Osteocyte (in vitro differentiated cells): Measurements from ENCODE around the gene PCAT6. TPM values are rescaled to one million over a fixed set of nuclear protein-coding genes. Genes with fewer than 3 reads are reported as not detected.
A peak's percentile ranks its signal among the peaks of the same experiment; 100 is the strongest.

Experiments used
- DNase-seq: peaks from one replicate; pipeline ENCODE4 v3.0.0; 2021; ENCODE audit warnings: mixed read lengths; ENCODE audit not compliant: unreplicated experiment; ENCODE audit errors: extremely low spot score
- H3K27ac Mint-ChIP-seq: one replicate; pipeline ENCODE4 v1.8.0; 2021; ENCODE audit warnings: mild to moderate bottlenecking, mixed read lengths; ENCODE audit not compliant: unreplicated experiment
- H3K27me3 Mint-ChIP-seq: one replicate; pipeline ENCODE4 v1.8.0; 2021; ENCODE audit warnings: mixed read lengths; ENCODE audit not compliant: unreplicated experiment
- H3K36me3 Mint-ChIP-seq: one replicate; pipeline ENCODE4 v1.8.0; 2021; ENCODE audit warnings: mixed read lengths; ENCODE audit not compliant: unreplicated experiment
- H3K4me1 Mint-ChIP-seq: one replicate; pipeline ENCODE4 v1.8.0; 2021; ENCODE audit warnings: mixed read lengths; ENCODE audit not compliant: unreplicated experiment
- H3K4me3 Mint-ChIP-seq: one replicate; pipeline ENCODE4 v1.8.0; 2021; ENCODE audit warnings: mild to moderate bottlenecking, moderate library complexity, mixed read lengths; ENCODE audit not compliant: unreplicated experiment
- H3K9me3 Mint-ChIP-seq: one replicate; pipeline ENCODE4 v1.8.0; 2021; ENCODE audit warnings: mixed read lengths; ENCODE audit not compliant: unreplicated experiment
- total RNA-seq: library from RNA; stranded (reverse); gene quantifications from 2 replicates; pipeline ENCODE4 v1.2.1, GENCODE V29; 2021
- TF ChIP-seq, protein P1 (sequence below): fragments of 200-600 bp; sonication (generic); IDR thresholded peaks from 2 replicates; pipeline ENCODE4 v1.5.0; 2021; ENCODE audit warnings: antibody characterized with exemption, mild to moderate bottlenecking, moderate library complexity

The PCAT6 gene
- total RNA-seq, 1 donor from 2014 or later, result 3.8 TPM

DNA sequence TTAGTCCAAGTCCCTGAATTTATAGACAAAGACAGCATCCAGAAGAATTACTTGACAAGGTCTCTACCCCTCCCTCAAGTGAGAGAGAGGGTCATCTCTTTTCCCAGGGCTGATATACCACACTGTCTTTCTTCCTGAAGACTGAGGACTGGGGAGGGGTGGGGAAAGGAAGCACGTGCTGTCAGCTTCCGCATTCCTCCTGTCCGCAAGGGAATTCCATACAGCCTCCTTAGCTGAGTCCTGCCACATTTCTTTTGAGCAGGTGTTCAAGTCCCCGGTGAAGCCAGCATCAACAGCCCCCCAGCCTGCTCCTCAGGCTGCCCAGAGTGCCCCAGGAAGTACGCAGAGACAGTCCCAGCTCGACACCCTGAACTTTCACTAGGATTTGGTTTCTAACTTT is 34.2 kb downstream of the PCAT6 start:
- Mint-ChIP-seq H3K27me3 (no peaks in the 10 kb centered on the region), H3K9me3 (no peaks in the 10 kb centered on the region), H3K4me1 (no peaks in the 10 kb centered on the region), H3K27ac (no peak overlapping the region), H3K36me3 (no peaks in the 10 kb centered on the region), H3K4me3 (no peak overlapping the region)
- TF ChIP-seq, protein P1, sequence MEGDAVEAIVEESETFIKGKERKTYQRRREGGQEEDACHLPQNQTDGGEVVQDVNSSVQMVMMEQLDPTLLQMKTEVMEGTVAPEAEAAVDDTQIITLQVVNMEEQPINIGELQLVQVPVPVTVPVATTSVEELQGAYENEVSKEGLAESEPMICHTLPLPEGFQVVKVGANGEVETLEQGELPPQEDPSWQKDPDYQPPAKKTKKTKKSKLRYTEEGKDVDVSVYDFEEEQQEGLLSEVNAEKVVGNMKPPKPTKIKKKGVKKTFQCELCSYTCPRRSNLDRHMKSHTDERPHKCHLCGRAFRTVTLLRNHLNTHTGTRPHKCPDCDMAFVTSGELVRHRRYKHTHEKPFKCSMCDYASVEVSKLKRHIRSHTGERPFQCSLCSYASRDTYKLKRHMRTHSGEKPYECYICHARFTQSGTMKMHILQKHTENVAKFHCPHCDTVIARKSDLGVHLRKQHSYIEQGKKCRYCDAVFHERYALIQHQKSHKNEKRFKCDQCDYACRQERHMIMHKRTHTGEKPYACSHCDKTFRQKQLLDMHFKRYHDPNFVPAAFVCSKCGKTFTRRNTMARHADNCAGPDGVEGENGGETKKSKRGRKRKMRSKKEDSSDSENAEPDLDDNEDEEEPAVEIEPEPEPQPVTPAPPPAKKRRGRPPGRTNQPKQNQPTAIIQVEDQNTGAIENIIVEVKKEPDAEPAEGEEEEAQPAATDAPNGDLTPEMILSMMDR, result no peak
- no peak for DNase-seq

DNA sequence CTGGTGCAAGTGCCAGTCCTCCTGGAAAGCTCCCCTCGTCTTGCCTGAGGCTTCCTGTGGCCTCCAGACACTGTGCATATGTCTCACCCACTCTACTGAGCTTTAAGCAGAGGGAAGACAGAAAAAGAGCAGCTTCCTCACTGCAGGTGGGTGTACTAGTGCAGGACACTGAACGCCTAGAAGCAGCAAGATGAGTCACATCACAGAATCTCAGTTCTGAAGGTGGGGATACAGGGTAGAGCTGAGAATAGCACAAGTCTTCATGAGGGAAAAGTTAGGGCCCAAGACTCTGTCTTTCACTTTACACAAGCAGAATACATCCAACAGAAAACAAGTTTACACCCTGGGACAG is 37.4 kb downstream of the PCAT6 start:
- DNase-seq, result no peak
- TF ChIP-seq, protein P1, result no peak
- Mint-ChIP-seq H3K27me3 (no peaks in the 10 kb centered on the region), H3K36me3 (no peaks in the 10 kb centered on the region), H3K4me3 (no peak overlapping the region), H3K27ac (no peak overlapping the region), H3K4me1 (no peaks in the 10 kb centered on the region), H3K9me3 (no peaks in the 10 kb centered on the region)

DNA sequence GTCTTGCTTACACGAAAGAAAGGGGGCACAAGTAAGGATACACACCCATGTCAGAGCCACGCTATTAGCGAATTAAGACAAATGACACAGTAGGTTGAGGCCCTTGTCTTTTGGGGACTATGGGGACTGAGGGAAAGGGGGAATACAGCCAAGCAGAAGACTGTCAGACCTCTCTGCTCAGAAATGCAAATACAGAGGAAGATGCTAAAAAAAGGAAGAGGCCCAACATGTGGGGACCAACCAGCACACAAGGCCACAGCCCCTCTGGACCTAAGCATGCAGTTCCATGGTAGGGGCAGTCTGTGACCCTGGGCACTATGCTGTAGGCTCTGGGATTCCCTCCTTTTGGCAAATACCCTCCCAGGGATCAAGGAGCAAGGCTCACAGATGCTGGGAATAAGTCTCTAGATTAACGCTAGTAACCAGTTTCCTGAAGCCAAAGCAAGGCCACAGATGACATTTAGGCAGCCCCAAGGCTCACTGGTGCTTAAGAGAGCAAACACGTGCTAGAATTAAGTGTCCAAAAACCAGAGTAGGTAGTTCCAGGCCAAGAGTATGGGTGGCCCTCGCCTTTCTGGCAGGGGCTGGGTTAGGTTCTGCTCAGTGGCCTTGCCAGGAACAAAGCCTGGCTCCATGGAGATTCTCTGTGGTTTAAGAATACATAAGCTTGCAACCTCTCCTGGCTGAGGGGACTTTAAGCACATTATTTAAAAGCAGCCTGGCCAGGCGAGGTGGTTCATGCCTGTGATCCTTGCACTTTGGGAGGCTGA is 40.0 kb downstream of the PCAT6 start:
- Mint-ChIP-seq H3K27me3 (no peaks in the 10 kb centered on the region), H3K4me1 (no peaks in the 10 kb centered on the region), H3K9me3 (no peaks in the 10 kb centered on the region), H3K4me3 (no peak overlapping the region), H3K27ac (no peak overlapping the region), H3K36me3 (no peaks in the 10 kb centered on the region)
- TF ChIP-seq, protein P1, result no peak
- DNase-seq, result no peak

DNA sequence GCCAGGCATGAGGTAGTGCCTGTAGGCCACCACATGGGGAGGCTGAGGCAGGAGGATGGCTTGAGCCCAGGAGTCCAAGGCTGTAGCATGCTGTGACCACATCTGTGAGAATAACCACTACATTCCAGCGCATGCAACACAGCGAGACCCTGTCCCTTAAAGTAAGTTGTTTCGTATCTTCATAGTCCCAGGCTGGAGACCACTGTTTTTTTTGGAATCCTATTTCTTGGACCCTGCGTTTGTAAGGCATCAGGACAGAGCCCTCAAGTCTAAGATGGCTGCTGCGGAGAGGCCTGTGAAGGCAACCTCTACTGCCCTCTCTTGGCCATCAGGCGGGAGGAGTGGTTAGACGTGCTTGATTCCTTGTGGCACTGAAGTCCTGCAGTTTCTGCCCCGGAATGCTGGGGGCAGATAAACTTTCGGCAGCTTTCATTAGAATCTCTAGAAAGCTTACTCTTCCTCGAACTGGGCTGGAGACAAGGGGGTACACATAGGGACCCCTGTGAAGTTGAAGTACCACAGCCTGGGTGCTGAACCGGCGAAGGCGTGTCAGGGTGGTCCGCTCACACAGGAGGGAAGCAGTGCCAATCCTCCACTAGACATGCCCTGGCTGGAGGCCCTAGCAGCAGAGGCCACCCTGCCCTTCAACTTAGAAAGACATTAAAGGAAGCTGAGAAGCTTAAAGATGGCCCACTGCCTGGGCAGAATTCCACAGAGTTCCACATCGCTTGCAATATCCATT is 41.6 kb downstream of the PCAT6 start:
- DNase-seq, result no peak
- Mint-ChIP-seq H3K4me1 (no peaks in the 10 kb centered on the region), H3K9me3 (no peaks in the 10 kb centered on the region), H3K36me3 (no peaks in the 10 kb centered on the region), H3K27me3 (no peaks in the 10 kb centered on the region), H3K27ac (no peak overlapping the region), H3K4me3 (no peak overlapping the region)
- TF ChIP-seq, protein P1, result peak; percentile 56

DNA sequence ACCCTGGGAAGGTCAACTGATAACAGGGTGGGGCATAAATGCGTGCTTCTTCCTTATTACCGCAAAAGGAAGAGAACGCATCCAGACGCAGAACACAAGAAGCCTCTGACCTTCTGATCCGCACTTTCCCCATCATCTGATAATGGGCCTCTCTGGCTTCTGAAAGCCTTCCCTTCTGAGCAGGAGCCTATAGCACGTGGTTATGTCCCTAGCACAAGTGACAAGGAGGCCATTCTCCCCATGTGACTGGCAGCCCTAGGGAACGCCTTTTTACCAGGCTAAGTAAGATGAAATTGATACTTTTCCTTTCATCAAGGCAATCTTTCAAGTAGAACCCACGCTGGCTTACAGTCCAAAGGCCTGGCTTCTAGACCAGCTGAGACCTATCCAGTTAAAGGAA is 44.0 kb downstream of the PCAT6 start:
- H3K4me3 Mint-ChIP-seq, result no peak overlapping the region
- DNase-seq, result no peak
- H3K4me1 Mint-ChIP-seq, result no peaks in the 10 kb centered on the region
- TF ChIP-seq, protein P1, result no peak
- H3K27me3 Mint-ChIP-seq, result no peaks in the 10 kb centered on the region
- no peaks in the 10 kb centered on the region for H3K36me3 Mint-ChIP-seq
- no peaks in the 10 kb centered on the region for H3K9me3 Mint-ChIP-seq
- no peak overlapping the region for H3K27ac Mint-ChIP-seq
